Hematopoietic multipotent progenitor cell treated with erythropoietin and hydrocortisone succinate and interleukin-3 and kit ligand, for 17 days (in vitro differentiated cells): ENCODE data around the gene SF1.

ENCODE experiments used
- DNase-seq: peaks from one replicate; pipeline ENCODE4 v3.0.0-alpha.2; 2015; ENCODE audit warnings: low spot score

SF1 gene

DNA sequence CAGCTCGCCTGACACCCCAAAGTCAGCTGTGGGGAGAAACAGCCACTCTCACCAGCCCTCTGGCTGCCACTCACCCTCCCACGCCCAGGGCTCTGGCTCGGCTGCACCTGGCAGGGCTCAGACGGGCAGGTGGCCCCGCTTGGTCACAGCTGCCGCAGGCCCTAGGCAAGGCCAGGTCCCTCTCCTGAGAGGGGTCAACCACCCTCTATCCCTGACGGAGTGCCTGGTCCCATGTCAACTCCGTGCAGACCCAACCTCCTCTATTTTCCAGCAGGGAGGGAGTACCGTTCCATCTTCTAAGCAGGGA, 22.8 kb upstream of the SF1 start:
- DNase-seq: no peak

DNA sequence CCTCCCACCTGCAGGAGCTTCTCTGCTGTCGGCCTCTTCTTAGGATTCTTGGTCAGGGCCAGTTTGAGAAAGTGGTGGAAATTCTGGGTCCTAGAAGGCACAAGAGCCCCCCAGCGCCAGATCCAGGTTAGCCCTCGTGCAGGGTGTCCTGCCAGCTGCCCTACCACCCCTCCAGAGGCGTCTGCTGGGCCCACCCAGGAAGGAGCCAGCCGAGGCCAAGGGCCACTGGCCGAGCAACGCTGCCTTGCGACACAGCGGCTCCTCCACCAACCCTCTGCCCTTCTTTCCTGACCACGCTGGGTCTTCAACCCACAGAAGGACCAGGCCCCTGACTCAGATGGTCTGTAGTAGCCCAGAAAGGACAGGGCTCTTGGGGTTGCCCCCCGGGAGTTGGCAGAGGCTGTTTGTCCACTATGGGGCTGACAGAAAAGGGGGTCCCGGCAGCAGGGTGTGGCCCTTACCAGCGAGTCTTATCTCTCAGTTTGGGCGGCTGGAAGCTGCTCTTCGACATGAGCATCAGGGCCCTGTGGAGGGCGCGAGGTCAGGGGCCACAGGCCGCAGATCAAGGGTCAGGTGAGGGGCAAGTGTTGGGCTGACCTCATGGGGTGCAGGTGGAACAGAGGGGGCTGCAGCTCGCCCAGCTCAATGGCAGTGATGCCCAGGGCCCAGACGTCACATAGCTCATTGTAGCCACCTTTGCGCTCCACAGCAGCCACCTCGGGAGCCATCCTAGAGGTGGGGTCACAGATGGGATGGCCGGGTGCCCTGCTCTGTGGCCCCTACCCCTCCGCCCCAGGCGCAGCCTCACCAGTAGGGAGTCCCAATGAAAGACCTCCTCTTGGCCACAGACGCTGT, 22.2 kb upstream of the SF1 start:
- no peak for DNase-seq

DNA sequence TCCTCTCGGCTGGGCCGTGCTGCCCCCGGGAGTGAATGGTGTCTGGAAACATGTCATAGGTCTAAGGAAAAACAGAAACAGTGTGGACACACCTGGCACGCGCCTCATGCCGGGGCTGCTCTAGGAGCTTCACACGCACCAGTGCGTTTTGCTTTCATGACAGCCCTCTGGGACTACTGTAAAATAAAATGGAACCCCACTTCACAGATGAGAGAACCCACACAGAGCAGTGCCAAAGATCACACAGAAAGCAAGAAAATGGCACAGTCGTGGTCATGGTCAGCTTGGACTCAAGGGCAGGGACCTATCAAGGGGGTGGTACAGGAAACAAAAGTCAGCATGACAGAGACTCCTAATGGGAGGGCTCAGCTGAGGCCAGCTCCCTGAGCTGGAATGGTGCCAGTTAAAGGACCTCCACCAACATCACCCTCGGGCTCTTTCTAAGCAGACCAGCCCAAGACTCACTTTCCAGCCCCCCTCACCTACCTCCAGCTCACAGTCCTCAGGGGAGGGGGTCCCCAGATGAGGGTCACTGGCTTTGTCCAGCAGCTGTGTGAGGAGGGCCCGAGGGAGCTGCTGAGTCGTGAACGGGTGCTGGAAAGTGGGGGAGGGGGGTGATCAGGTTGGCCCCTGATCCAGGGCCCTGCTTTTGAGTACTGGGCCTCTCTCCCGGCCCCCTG, 21.4 kb upstream of the SF1 start:
- DNase-seq: no peak

DNA sequence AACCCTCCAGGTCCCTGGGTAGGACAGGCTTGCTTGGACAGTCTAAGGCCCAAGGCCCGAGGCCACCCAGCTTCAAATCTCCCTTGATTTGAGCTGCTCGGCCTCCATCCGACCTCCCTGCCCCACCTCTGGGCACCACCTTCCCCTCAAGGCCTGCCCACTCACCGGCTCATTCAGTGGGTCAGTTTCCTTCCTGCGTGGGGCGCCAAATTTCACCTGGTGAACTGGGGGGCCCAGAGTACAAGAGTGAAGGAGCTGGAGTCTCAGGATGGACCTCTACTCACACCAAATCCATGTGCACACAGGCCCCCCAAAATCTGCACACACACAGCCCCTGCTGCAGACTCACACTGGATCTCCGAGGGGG, 20.9 kb upstream of the SF1 start:
- DNase-seq: no peak

DNA sequence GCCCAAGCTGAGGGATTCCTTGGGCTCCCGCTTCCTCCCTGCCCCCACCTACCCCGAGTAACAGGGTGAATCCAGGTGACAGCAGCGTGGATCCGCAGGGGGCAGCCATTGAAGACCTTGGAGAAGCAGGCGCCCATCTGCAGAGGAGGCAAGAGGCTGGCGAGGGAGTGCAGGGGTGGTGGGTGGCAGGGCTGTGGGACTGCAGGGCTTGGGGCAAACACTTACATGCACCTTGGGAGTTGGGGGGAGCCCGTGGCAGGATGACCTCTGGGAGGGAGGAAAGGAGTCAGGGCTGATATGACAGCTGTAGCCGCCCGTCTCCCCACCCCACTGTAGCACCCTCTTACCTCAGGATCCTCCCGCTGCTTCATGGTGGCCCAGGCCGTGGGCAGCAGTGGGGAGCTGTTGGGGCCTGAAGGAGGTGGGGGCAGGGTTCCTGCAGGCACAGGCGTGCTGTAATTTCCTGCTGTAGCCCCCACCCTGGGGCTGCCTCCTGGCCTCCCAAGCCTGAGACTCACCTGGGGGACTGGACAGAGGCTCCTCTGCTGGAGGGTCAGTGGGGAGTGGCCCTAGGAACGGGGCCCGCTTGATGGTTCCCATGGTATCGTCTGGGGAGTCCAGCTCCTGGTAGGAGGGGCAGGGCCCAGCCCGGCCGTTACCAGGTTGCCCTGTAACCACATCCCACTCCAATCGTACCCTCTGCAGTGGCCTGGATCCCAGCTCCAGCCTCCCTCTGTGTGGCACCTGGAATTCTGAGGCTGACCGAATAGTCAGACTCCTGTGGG, 18.6 kb upstream of the SF1 start:
- DNase-seq: no peak

DNA sequence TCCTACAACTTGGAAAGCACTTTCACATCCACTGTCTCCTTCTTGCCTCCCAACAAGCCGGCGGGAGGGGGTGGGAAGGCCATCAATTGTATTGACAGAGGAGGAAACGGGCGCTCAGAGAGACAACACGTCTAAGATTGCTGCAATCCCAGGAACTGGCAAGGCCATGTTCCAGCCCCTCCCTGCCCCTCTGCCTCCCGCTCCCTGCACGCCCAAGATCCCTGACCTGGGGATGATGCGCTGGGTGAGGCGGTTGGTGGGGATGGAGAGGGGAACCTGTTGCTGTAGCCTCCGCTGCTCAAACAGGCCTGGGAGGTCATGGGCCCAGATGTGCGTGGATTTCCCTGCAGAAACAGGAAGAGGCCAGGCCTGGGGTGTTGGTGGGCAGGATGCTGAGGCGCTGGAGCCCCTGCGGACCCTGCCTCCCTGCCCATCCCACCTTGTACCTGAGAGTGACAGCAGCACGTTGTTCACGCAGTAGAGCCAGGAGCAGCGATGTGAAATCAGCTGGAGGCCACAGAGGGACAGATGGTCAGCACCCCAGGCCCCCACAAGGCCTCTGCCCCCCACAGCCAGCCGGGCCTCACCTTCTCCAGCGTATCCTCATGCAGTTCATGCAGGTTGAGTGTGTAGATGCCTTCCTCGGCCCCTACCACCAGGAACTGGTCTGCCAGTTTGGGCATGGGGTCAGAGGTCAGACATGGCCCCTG, 17.9 kb upstream of the SF1 start:
- no peak for DNase-seq

DNA sequence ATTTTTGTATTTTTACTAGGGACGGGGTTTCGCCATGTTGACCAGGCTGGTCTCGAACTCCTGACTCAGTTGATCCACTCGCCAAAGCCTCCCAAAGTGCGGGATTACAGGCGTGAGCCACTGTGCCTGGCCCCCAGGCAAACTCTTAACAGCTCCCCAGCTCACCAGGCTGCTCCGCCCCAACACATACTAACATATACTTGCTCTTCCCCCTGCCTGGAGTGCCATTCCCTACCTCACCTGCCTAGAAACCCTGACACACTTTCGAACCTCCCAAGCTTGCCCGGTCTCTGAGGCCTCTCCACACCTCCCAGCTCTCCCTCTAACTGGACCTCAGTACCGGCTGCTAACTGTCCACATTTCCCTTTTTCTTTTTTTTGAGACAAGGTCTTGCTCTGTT, 16.2 kb upstream of the SF1 start:
- DNase-seq: no peak

DNA sequence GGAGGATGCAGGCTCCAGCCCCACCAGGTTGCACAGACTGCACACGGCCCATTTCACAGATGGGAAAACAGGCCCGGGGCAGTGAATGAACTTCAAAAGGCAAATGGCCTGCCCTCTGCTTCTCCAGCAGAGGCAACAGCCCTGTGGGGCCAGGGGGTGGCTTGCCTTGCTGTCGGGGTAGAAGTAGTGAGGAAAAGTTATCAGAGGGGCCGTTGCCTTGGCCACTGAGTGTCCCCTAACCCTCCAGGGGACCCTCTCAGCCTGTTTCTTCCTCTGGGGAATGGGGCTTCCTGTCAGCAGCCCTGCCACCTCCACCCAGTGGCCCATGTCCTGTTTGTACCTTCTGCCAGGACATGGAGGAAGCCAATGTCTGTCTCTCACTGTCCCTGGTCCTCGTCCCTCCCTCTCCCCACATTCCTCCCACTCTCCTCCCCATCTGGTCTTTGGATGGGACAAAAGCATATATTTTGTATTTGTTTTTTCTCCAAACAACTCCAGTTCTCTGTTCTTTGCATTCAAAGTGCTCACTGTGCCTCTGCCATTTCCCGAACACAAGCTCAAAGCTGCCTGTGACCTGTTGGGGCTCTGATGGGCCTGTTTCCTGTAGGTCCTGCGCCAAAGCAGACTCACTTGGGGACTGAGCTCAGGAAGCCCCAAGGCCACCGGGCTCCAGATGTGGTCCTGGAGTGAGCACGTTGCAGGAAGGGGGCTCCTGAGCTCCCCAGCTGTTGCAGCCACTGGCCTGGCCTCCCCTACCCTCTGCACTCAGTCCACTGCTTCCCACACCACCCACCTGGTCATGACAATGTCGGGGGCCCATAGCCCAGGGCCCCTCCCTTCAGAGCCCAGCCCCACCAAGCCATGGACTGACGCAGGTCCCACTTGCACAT, 15.2 kb upstream of the SF1 start:
- DNase-seq: no peak

DNA sequence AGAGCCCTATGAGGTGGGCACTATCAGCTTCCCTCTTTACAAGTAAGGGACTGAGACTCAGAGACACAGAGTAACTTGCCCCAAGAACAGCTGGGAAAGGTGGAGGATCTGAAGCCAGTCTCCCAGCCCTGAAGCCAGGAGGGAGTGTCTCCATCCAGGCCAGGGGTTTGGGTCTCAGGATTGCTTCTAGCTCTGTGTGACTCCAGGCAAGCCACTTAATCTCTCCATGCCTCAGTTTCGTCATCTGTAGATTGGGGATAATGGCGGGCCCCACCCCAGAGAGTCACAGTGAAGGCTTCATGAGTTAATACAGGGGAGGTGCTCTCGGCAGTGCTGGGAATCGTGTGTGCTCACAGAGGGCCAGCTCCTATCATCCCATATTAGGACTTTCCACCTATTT, 14.1 kb upstream of the SF1 start:
- no peak for DNase-seq

DNA sequence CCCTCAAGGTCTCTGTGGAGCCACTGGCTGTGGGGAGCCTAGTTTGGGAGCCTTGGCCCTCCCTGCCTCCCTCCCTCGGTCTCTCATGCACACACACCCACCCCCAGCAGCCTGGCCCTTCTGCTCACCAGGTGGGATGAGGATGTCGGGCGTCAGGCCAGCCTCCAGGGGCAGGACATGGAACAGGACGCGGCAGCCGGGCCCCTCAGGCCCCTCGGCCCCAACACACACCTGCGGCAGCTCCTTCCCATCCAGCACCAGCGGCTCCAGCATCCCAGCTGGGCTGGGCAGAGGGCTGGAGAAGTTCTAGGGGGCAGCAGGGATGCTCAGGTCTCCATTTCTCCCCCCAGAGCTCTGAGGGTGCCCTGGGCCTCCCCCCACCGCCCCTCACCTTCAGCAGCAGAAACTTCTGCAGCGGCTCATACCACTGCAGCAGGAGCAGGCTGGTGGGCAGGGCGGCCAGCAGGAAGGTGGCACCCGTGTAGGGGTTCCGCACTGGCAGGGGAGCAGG, 13.5 kb upstream of the SF1 start:
- no peak for DNase-seq

DNA sequence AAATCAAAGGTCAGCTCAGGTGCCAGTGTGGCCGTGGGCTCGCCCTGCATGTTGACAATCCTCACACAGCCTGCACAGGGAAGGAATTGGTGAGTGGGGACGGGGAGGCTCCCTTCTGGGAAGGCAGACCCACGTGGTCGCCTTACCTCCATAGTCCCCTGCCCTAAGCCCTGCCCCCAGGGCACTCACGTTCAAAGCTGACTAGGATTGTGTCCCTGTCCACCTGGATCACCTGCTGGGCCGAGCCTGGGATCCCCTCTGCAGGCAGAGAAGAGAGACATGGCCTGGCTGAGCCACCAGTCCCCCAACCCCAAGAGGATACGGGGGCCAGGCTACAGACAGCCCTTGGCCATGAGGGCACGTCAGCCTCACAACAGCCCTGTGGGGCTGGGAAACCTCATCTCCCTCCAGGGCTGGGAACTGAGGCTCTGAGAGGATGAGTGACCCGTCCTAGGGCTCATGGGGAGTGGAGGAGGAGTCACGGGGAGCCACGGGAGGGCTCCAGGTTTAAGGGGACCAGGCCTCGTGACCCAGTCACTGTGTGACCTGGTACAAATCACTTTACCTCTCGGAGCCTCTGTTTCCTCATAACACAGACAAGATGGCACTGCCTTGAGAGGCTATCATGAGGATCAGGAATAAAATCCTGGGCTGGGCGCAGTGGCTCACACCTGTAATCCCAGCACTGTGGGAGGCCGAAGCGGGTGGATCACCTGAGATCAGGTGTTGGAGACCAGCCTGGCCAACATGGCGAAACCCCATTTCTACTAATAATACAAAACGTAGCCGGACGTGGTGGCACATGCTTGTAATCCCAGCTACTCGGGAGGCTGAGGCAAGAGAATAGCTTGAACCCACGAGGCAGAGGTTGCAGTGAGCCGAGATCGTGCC, 12.1 kb upstream of the SF1 start:
- DNase-seq: no peak

DNA sequence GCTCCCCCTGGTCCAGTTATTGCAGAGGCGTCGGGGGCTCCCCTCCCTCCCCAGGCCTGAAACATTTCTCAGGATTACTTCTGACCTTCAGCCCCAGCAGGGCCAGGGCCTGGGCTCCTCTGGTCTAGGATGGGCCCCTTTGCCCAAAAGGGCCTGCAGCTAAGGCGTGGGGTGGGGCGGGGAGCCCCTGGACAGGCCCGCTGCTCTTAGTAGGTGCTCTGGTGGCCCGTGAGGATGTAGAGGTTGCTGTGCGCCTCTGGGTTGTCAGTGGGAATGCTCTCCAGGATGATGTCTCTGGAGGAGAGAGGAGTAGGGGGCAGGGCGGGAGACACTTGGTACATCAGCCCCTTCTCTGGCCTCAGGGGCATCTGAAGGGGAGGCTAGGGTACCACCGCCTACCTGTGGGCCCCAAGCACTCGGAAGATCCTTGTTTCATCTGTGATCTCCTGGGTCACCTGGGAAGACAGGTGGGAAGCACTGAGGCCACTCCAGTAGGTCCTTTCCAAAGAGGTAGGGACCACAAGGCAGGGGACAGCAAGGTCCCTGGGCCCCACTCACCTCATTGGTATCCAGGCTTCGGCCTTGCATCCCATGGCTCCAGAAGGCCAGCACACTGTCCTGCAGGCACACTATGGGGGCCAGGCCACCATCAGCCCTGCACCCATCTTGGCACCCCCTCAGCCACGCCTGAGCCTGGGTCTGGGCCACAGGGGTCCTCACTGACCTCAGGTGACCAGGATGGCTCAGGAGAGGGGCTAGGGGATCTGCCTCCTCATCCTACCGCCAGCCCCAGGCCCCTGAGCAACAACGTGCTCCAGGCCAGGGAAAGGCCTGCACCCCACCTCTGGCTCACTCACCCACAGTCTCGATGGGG, 11.2 kb upstream of the SF1 start:
- DNase-seq: no peak

DNA sequence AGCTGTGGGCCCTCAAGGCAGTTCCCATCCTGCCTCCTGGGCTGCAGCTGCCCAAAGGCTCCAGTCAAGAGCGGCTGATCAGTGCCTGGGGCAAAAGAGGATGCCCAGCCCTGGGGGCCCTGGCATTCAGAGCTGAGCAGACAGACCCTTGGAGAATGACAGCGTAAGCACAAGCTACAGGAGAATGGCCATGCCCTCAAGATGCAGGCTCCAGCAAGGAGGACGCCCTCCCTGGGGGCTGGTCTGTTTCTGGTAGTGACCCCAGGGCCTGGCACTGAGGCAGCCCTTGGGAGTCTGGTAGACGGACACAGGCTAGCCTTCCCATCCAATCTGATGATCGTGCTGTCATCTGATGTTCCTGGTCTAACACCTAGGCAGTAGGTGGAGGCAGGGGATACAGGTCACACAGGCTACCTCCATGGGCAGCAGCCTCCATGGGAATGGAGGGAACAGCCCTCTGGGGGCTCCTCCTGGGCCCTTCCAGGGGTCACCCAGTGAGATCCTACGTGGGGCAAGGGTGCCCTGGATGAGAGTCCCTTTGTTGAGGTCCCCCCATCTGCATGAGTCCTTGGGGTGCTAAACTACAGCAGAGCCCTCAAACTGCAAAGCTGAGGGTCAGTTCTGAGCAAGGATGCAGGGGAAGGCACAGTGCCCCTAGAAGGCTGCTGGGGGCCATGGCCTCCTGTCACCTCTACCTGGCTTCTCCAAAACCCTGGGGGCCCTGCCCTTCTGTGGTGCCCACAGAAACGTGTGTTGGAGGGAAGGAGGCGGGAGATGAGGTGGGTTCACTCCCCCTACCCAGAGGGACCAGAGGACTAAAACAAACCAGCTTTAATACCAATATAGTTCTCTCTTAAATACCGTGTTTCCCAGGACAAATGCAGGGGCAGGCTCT, 10.2 kb upstream of the SF1 start:
- no peak for DNase-seq

DNA sequence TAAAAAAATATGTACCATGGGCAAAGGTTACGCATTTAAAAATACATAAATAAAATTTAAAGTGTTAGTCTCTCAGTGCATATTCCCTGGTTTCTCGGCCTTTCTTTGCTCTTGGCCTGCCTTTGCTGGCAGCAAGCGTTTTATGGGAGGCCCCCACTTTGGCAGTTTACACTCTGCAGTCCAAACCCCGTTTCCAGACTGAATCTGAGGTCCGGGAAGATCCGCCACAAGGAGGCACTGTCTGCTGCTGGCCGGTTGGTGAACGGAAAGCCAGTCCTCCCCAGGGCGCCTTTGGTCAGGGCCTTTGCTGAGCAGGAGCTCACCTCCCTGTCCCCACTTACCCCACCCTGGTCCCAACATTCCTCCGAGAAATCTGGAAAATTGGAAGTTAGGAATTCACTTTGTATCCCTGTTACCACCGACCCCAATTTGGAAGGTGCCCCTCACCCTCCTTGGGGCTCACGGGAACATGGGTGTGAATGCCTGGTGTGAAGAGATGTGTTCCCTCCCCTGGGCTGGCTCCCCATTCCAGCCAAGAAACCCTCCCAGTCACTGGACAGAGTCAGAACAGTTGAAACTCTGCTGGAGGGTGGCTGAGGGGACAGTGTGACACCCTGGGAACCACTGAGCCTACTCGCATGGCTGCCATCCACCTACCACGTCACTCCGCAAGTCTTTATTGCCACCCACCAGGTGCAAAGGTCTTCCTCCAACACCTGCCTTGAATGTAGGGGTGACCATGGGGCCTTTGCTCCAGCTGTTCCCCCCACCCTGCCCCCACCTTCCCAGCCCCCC, 9.4 kb upstream of the SF1 start:
- peak; percentile 60 for DNase-seq

DNA sequence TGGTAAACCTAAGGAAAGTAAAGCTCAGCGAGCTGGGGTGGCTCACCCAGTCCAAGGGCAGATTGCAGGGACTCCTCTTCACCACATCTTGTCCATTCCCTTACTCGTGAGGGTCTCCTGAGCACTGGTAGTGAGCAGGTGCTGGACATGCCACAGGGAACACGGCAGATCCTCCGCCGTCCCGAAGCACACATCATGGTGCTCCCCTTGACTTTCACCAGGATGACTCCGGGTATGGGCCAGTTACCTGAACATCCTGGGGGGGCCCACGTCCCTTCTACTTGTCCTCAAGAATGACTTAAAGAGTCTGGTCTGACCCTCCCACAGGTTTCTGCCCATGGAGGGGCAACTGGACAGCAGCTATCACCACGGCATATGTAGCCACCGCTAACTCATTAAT, 8.0 kb upstream of the SF1 start:
- DNase-seq: no peak

DNA sequence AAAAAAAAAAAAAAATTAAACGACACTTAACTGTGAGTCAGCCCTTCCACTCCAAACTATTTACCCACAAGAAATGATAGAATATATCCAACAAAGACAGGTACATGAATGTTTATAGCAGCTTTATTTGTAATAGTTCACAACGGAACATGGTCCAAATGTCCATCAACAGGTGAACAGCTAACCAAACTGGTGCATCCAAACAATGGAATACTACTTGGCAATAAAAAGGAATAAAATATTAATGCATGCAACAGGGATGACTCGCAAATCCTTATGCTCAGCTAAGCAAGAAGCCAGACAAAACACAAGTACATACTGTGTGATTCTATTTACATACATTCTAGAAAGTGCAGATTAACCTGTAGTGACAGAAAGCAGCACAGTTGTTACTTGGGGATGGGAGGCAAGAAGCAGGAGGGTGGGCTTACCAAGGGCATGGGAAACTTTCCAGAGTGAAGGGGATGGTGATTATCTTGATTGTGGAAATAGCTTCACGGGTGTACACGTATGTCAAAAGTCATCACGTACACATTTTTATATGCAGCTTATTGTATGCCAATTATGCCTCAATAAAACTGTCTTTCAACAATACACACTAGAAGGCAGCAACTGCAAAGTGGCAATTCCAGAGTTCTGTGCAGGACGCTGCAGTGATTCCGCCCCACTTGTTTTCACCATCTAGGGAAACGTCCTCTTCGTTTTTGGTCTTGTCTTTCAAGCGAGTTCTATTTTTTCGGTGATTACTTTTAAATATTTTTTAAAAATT, 6.7 kb upstream of the SF1 start:
- DNase-seq: no peak

DNA sequence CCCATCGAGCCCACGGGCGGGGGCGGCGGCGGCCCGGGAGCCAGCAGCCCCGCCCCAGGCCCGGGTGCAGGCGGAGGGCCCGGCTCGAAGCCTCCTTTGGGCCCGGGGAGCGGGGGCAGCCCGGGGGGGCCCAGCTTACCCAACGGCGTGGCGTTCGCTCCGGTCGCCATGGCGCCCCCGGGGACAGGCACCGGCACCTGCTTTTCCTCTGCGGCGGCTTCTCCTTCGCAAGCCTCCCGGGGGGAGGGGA, 194 bp downstream of the SF1 start:
- DNase-seq: no peak
